ENCODE data around the gene NLRP3.
"Not testable (repeated sequence)": the region's sequence is repeated elsewhere in the genome, so short reads cannot be mapped to it uniquely, and the experiment has no call there.

The NLRP3 gene

GRCh38 chr1:247415423-247416361 is at the start of gene NLRP3:
Gene NLRP3, plus strand, starts transcription at chr1:247416173. Its CDS starts 2,628 bp downstream, at chr1:247418801.
- peak; percentile 92 for DNase-seq

- DNase-seq = not testable (repeated sequence)
Measured at GRCh38 chr1:247366345-247366744, 49.6 kb upstream of the NLRP3 start.

- no peak for DNase-seq
Measured at GRCh38 chr1:247366926-247367645, 48.9 kb upstream of the NLRP3 start.

- no peak for DNase-seq
Measured at GRCh38 chr1:247367786-247368422, 48.1 kb upstream of the NLRP3 start.

- no peak for DNase-seq
Measured at GRCh38 chr1:247368490-247369145, 47.4 kb upstream of the NLRP3 start.

GRCh38 chr1:247370786-247371732 is 44.9 kb upstream of the NLRP3 start:
- peak; percentile 84 for DNase-seq

GRCh38 chr1:247371801-247372259 is 44.1 kb upstream of the NLRP3 start:
- no peak for DNase-seq

GRCh38 chr1:247373721-247374141 is 42.2 kb upstream of the NLRP3 start:
- DNase-seq = peak; percentile 65

- DNase-seq = not testable (repeated sequence)
Measured at GRCh38 chr1:247374651-247375334, 41.2 kb upstream of the NLRP3 start.

- DNase-seq = no peak
Measured at GRCh38 chr1:247375747-247376146, 40.2 kb upstream of the NLRP3 start.

- no peak for DNase-seq
Measured at GRCh38 chr1:247376659-247377058, 39.3 kb upstream of the NLRP3 start.

GRCh38 chr1:247377656-247378055 is 38.3 kb upstream of the NLRP3 start:
- DNase-seq = not testable (repeated sequence)

- DNase-seq = no peak
Measured at GRCh38 chr1:247378334-247379073, 37.5 kb upstream of the NLRP3 start.

GRCh38 chr1:247385283-247385682 is 30.7 kb upstream of the NLRP3 start:
- no peak for DNase-seq

GRCh38 chr1:247386217-247386616 is 29.8 kb upstream of the NLRP3 start:
- no peak for DNase-seq

GRCh38 chr1:247386687-247387086 is 29.3 kb upstream of the NLRP3 start:
- no peak for DNase-seq

GRCh38 chr1:247387096-247387495 is 28.9 kb upstream of the NLRP3 start:
- no peak for DNase-seq

- DNase-seq = no peak
Measured at GRCh38 chr1:247387565-247387964, 28.4 kb upstream of the NLRP3 start.

- DNase-seq = peak; percentile 91
Measured at GRCh38 chr1:247390116-247390791, 25.7 kb upstream of the NLRP3 start.
